HG03520 (cell line): ENCODE measurements around the gene RBM38.
"Not testable (repeated sequence)": the region's sequence is repeated elsewhere in the genome, so short reads cannot be mapped to it uniquely, and the experiment has no call there.

Experiments used
- ATAC-seq: cut with Tn5 transposase; IDR thresholded peaks from one replicate; pipeline ENCODE4 v1.9.1; 2021; ENCODE audit warnings: mild to moderate bottlenecking, moderate library complexity; ENCODE audit not compliant: unreplicated experiment

Gene RBM38

GRCh38 chr20:57390604-57391438 is at the start of gene RBM38:
Gene RBM38, plus strand, starts transcription at chr20:57391396. Its CDS starts 186 bp downstream, at chr20:57391582.
- peak; percentile 51 for ATAC-seq

- no peak for ATAC-seq
Observed at GRCh38 chr20:57341663-57342062, 49.5 kb upstream of the RBM38 start.

- no peak for ATAC-seq
Observed at GRCh38 chr20:57342829-57343228, 48.4 kb upstream of the RBM38 start.

GRCh38 chr20:57346477-57346876 is 44.7 kb upstream of the RBM38 start:
- ATAC-seq: no peak

GRCh38 chr20:57347393-57347792 is 43.8 kb upstream of the RBM38 start:
- ATAC-seq: no peak

- ATAC-seq: not testable (repeated sequence)
Observed at GRCh38 chr20:57348200-57348921, 42.8 kb upstream of the RBM38 start.

- ATAC-seq: not testable (repeated sequence)
Observed at GRCh38 chr20:57348922-57349574, 42.1 kb upstream of the RBM38 start.

- ATAC-seq: no peak
Observed at GRCh38 chr20:57350081-57350710, 41.0 kb upstream of the RBM38 start.

GRCh38 chr20:57350726-57351041 is 40.5 kb upstream of the RBM38 start:
- not testable (repeated sequence) for ATAC-seq

- ATAC-seq: peak; percentile 73
Observed at GRCh38 chr20:57351042-57351783, 40.0 kb upstream of the RBM38 start, which contains the start of gene RAE1. Gene RAE1, plus strand, starts transcription at chr20:57351255. Its CDS starts 2,784 bp downstream, at chr20:57354039.

GRCh38 chr20:57352305-57352704 is 38.9 kb upstream of the RBM38 start:
- ATAC-seq: no peak

- ATAC-seq: no peak
Observed at GRCh38 chr20:57353351-57353750, 37.8 kb upstream of the RBM38 start.

GRCh38 chr20:57361517-57361916 is 29.7 kb upstream of the RBM38 start:
- no peak for ATAC-seq

GRCh38 chr20:57364451-57364850 is 26.7 kb upstream of the RBM38 start:
- ATAC-seq: no peak

GRCh38 chr20:57369596-57369995 is 21.6 kb upstream of the RBM38 start:
- ATAC-seq: no peak

GRCh38 chr20:57370316-57370715 is 20.9 kb upstream of the RBM38 start:
- ATAC-seq: no peak

- ATAC-seq: no peak
Observed at GRCh38 chr20:57371363-57371762, 19.8 kb upstream of the RBM38 start.

GRCh38 chr20:57372157-57372556 is 19.0 kb upstream of the RBM38 start:
- ATAC-seq: no peak

- no peak for ATAC-seq
Observed at GRCh38 chr20:57372581-57373350, 18.4 kb upstream of the RBM38 start.
